GM04503 (cell line): Measurements from ENCODE around the gene SACS.
"Not testable (repeated sequence)": the region's sequence is repeated elsewhere in the genome, so short reads cannot be mapped to it uniquely, and the experiment has no call there.

Source experiments
- DNase-seq: peaks from one replicate; pipeline ENCODE4 v3.0.0-alpha.2; 2012; ENCODE audit warnings: low read depth

The SACS gene

GRCh38 chr13:23354520-23354919 is 79.0 kb downstream of the SACS start:
- DNase-seq, result no peak

- no peak for DNase-seq
Observed at GRCh38 chr13:23352161-23352560, 81.3 kb downstream of the SACS start.

- DNase-seq, result no peak
Observed at GRCh38 chr13:23350009-23350408, 83.5 kb downstream of the SACS start.

DNA sequence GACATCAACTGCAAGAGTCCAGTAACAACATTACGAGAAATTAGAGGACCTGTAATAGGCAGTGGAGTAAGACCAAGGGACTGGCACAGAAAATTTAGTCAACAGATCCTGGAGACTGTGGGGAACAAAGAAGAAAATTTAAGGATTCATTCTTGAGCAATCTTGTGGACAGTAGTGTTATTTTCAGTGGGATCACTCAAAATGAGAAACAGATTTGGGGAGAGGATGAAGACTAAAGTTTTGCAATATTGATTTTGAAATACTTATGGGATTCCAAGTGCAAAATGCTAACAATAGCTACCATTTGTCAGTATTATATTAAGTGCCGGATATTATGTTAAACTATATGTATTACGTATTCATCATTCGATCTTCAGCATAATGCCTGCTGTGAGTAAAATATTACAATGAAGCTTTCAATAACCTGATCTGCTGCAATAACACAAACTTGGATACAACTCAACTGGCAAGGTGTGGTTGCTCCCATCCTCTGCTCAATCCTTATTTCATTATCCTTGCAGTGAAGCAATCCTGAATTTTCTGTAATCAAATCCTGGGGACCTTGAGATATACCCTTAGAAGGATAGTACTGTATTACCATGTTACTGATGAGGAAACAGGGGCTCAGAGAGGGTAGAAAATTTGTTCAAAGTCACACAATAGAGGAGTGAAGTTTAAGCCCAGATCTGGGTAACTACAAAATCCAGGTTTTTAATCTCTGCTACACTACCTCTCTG is 84.2 kb downstream of the SACS start:
- DNase-seq, result peak; percentile 41

- no peak for DNase-seq
Observed at GRCh38 chr13:23348262-23349127, 85.0 kb downstream of the SACS start.

DNA sequence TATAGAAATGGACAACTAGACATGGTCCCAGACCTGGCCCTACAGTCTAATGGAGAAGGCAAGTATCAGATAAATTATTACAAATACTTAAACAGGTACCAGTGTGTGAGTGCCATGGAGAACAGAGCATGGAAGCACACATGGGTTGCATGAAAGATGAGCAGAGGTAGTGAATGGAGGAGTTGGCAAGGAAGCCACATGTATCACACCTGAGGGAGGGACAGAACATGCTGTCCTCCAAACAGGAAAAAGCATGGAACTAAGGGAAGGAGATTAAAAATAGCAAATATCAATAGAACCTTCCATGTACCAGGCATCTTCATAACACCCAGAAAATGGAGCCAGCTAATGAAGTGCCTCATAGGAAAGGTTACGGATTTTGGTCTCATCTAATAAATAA is 85.9 kb downstream of the SACS start:
- no peak for DNase-seq

- no peak for DNase-seq
Observed at GRCh38 chr13:23344931-23345595, 88.4 kb downstream of the SACS start.

- DNase-seq, result no peak
Observed at GRCh38 chr13:23339225-23339624, 94.3 kb downstream of the SACS start.

DNA sequence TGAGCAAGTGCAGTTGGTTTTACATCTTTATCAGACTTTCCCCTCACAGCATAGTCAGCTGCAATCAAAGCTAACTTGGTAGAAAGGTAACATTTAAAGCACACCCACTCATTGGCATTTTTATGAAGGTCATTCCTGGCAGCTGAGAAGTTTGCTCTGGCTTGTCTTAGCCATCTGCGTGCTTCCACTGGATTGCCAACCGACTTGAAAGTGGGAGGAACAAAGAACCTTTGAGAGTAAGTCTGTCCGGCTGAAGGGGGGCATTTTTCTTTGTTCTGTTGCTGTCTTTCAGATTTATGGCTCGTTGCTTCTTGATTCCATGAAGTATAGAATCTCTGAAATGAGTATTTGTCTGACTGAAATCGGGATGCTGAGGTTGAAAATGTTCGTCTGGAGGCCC is 103.1 kb downstream of the SACS start:
- no peak for DNase-seq

DNA sequence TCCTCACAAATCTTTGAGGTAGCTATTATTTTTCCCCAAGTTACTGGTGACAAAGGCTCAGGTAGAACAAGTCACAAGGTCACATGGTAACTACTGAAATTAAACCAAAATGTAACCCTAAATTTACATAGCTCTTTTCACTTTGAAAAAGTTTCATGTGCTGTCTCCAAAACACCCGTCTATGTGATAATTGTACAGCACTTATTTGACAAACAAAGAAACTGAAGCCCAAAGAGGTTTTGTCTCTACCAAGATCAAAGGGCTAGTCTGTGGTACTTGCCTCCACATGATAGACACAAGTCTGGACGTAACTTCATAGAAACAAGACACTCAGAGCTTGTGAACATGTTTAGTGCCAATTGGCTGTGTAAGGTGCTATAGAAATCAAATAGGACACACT is 108.3 kb downstream of the SACS start:
- no peak for DNase-seq

- DNase-seq, result no peak
Observed at GRCh38 chr13:23323946-23324709, 109.4 kb downstream of the SACS start.

DNA sequence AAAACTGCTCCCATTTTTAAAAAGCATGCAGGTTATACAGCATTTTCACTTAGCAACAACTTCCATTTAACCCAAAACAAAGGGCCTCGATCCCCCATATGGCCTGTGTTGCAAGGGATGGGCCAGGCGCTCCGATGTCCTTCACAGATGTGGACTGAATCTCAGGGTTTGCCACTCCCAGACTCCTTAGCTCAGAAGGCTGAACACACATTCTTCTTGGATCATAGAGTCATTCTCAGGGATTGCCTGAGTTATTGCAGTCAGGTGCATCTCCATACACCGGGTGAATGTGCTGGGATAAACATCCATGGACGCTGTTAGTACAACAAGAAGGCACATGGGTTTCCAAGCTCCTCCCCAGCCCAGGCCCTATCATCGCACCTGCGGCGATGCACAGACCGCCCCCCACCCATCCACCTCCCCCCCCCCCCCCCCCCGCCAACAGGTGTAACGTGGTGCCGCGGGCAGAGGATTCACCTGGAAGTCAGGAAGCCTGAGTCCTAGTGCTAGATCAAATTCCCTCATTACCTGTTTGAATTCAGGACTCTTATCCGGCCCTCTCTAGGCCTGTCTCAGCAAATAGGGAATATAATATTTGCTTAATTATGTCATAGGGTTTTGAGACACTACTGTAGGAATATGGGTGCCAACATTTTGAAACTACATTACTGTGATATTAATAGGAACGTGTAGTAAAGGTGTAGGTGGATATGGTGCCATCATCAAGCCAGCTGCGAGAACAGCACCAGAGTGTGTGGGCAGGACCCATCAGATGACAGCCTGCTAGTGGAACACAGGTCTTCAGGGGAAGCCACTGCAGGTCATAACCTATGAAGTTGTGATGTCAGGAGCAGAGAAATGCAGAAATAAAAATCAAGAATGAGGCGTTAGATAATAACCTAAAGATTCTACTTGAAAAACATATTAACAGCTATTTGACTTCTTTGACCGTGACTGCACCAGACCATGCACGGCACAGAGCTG is 110.9 kb downstream of the SACS start:
- DNase-seq, result no peak

GRCh38 chr13:23321535-23322241 is 111.8 kb downstream of the SACS start:
- peak; percentile 75 for DNase-seq

- DNase-seq, result no peak
Observed at GRCh38 chr13:23320926-23321534, 112.5 kb downstream of the SACS start.

DNA sequence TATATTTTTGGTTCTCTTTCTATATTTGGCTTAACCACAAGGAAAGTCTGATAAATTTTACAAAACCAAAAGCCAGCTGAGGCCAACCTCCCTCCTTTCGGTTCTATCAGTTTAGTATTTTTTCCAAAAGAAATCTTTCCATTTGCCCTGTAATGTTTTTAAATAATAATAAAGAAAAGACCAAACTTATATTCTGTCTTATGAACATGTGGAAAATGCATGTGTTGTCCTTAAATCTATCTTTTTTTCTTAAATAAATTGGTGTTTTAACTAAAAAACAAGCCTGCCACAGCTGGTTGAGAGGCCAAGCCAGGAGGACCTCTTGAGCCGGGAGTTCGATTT is 113.6 kb downstream of the SACS start:
- DNase-seq, result no peak

DNA sequence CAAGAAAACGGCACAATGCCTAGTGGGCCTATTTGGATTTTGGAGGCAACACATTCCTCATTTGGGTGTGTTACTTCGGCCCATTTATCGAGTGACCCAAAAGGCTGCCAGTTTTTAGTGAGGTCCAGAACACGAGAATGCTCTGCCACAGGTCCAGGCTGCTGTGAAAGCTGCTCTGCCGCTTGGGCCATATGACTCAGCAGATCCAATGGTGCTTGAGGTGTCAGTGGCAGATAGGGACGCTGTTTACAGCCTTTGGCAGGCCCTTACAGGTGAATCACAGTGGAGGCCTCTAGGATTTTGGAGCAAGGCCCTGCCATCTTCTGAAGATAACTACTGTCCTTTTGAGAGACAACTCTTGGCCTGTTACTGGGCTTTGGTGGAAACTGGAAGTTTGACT is 118.7 kb downstream of the SACS start:
- DNase-seq, result not testable (repeated sequence)

GRCh38 chr13:23292586-23292985 is 140.9 kb downstream of the SACS start:
- no peak for DNase-seq

- peak; percentile 13 for DNase-seq
Observed at GRCh38 chr13:23289917-23290357, 143.6 kb downstream of the SACS start.

DNA sequence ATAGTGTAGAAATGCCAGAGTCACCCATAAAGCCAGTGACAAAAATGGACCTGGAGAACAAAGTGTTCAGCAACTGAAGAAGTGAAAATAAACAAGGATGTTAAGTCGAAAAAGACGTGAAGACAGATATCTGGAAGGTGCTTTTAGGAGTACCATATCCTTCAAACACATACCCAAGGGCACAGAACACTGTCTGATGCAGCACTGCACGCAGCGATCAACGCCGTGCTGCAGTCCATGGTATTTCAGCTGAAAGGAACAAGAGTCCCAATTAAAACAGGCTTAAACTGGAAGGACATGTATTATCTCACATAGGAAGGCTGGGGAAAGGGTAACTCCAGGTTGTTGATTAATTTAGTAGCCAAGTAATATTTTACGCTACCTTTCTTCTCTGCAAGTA is 144.5 kb downstream of the SACS start:
- no peak for DNase-seq

- no peak for DNase-seq
Observed at GRCh38 chr13:23288564-23288963, 144.9 kb downstream of the SACS start.
